GM12864 (cell line): Measurements from ENCODE around the gene NF1.

Experiments
- DNase-seq: peaks from one replicate; pipeline ENCODE4 v3.0.0-alpha.2; 2011; ENCODE audit warnings: low read depth
- H3K4me3 ChIP-seq: 2 replicates; pipeline ENCODE4 v1.5.1; 2011; ENCODE audit warnings: mild to moderate bottlenecking, low read depth, low read length, control low read depth
- CTCF ChIP-seq: IDR thresholded peaks from 2 replicates; pipeline ENCODE4 v1.5.1; 2011; ENCODE audit warnings: low read depth, mild to moderate bottlenecking, moderate library complexity, low read length, control low read depth, inconsistent platforms; ENCODE audit errors: missing control alignments

NF1 gene

GRCh38 chr17:31236712-31237111 lies 141.9 kb downstream of the NF1 start:
- TF ChIP-seq CTCF: no peak
- no peak for DNase-seq
- no peak overlapping the region for H3K4me3 ChIP-seq

GRCh38 chr17:31241116-31241515 lies 146.3 kb downstream of the NF1 start:
- H3K4me3 ChIP-seq: no peak overlapping the region
- TF ChIP-seq CTCF: no peak
- no peak for DNase-seq

- H3K4me3 ChIP-seq: no peak overlapping the region
- TF ChIP-seq CTCF: no peak
- DNase-seq: no peak
These were observed 154.4 kb downstream of the NF1 start for GRCh38 chr17:31248986-31249834.

- no peak for TF ChIP-seq CTCF
- H3K4me3 ChIP-seq: no peak overlapping the region
- DNase-seq: no peak
These were observed 155.0 kb downstream of the NF1 start for GRCh38 chr17:31249835-31250141.

- DNase-seq: peak; percentile 31
- no peak overlapping the region for H3K4me3 ChIP-seq
These were observed 155.5 kb downstream of the NF1 start for GRCh38 chr17:31250229-31250628.

GRCh38 chr17:31251105-31251969 lies 156.6 kb downstream of the NF1 start:
- no peak overlapping the region for H3K4me3 ChIP-seq
- no peak for DNase-seq
- TF ChIP-seq CTCF: no peak

More at GRCh38 chr17:31250229-31250628, 155.5 kb downstream of the NF1 start:
- no peak for TF ChIP-seq CTCF

- H3K4me3 ChIP-seq: no peak overlapping the region
- no peak for DNase-seq
- no peak for TF ChIP-seq CTCF
These were observed 157.2 kb downstream of the NF1 start for GRCh38 chr17:31251970-31252328.
